SU-DHL-6 (cell line): ENCODE results near the gene USP26.
"Not testable (repeated sequence)": the region's sequence is repeated elsewhere in the genome, so short reads cannot be mapped to it uniquely, and the experiment has no call there.

Source experiments
- H2AFZ ChIP-seq: fragments of 200-600 bp; sonication (generic); 2 replicates; pipeline ENCODE4 v1.6.1; 2014; ENCODE audit warnings: low read depth, mild to moderate bottlenecking, moderate library complexity, mixed read lengths, antibody characterized with exemption, low read length; ENCODE audit not compliant: severe bottlenecking
- H3F3A ChIP-seq: fragments of 200-600 bp; shearing (Covaris generic); 2 replicates; pipeline ENCODE4 v1.6.0; 2016; ENCODE audit warnings: antibody characterized with exemption, mild to moderate bottlenecking; ENCODE audit not compliant: insufficient read depth
- H3K27ac ChIP-seq: fragments of 200-600 bp; sonication (generic); 2 replicates; pipeline ENCODE4 v1.5.1; 2016; ENCODE audit warnings: low read depth, mild to moderate bottlenecking, low read length, moderate library complexity, mixed read lengths
- H3K27me3 ChIP-seq: fragments of 200-600 bp; sonication (generic), shearing (Covaris generic); 2 replicates; pipeline ENCODE4 v1.6.0; 2014; ENCODE audit warnings: mild to moderate bottlenecking, low read length
- H3K36me3 ChIP-seq: fragments of 200-600 bp; sonication (generic); 2 replicates; pipeline ENCODE4 v1.6.1; 2014; ENCODE audit warnings: mild to moderate bottlenecking, low read length, mixed read lengths
- H3K4me2 ChIP-seq: fragments of 300-600, 200-600 bp; shearing (Covaris generic), sonication (generic); 2 replicates; pipeline ENCODE4 v1.6.0; 2014; ENCODE audit warnings: low read length, low read depth, mild to moderate bottlenecking; ENCODE audit not compliant: poor library complexity, severe bottlenecking
- H3K4me3 ChIP-seq: fragments of 200-600 bp; sonication (generic); 2 replicates; pipeline ENCODE4 v1.5.1; 2014; ENCODE audit warnings: antibody characterized with exemption, low read length, mild to moderate bottlenecking, mixed read lengths; ENCODE audit not compliant: insufficient read depth, poor library complexity, severe bottlenecking
- H3K79me2 ChIP-seq: fragments of 200-600 bp; sonication (generic); 2 replicates; pipeline ENCODE4 v1.6.1; 2014; ENCODE audit warnings: mild to moderate bottlenecking, low read length, moderate library complexity; ENCODE audit not compliant: insufficient read depth
- H3K9ac ChIP-seq: fragments of 200-600 bp; sonication (generic); 2 replicates; pipeline ENCODE4 v1.7.0; 2014; ENCODE audit warnings: mild to moderate bottlenecking, low read length
- H3K9me2 ChIP-seq: fragments of 200-600 bp; sonication (generic); replicated peaks from 2 replicates; pipeline ENCODE4 v1.6.1; 2014; ENCODE audit warnings: low read length; ENCODE audit not compliant: insufficient read depth
- H3K9me3 ChIP-seq: fragments of 200-600 bp; sonication (generic); 2 replicates; pipeline ENCODE4 v1.6.1; 2014; ENCODE audit warnings: low read length, mixed read lengths; ENCODE audit not compliant: insufficient read depth
- H4K20me1 ChIP-seq: fragments of 200-600 bp; sonication (generic); 2 replicates; pipeline ENCODE4 v1.6.1; 2014; ENCODE audit warnings: low read depth, mild to moderate bottlenecking, antibody characterized with exemption, low read length, moderate library complexity, mixed read lengths
- CTCF ChIP-seq: fragments of 200-600 bp; sonication (generic); IDR thresholded peaks from one replicate; pipeline ENCODE4 v1.5.1; 2017; ENCODE audit warnings: antibody characterized with exemption, mild to moderate bottlenecking, low read length, moderate library complexity; ENCODE audit not compliant: insufficient read depth, poor library complexity, severe bottlenecking
- EZH2phosphoT487 ChIP-seq: fragments of 200-600 bp; sonication (generic), shearing (Covaris generic); conservative IDR thresholded peaks from 2 replicates; pipeline ENCODE4 v1.6.1; 2018; ENCODE audit warnings: mild to moderate bottlenecking, antibody characterized with exemption, low read length, moderate library complexity, mixed read lengths

USP26 gene

GRCh38 chrX:133085785-133086184 is 11.1 kb downstream of the USP26 start:
- no peak overlapping the region for H3K4me3 ChIP-seq
- H3K9me2 ChIP-seq = no peaks in the 10 kb centered on the region
- no peak overlapping the region for H3K27ac ChIP-seq
- H4K20me1 ChIP-seq = no peaks in the 10 kb centered on the region
- no peaks in the 10 kb centered on the region for H3K9me3 ChIP-seq
- H3K4me2 ChIP-seq = no peak overlapping the region
- H3K36me3 ChIP-seq = no peaks in the 10 kb centered on the region
- H3F3A ChIP-seq = no peaks in the 10 kb centered on the region
- TF ChIP-seq CTCF = no peak
- no peak for TF ChIP-seq EZH2phosphoT487
- no peak overlapping the region for H2AFZ ChIP-seq
- H3K9ac ChIP-seq = no peak overlapping the region
- H3K27me3 ChIP-seq = no peaks in the 10 kb centered on the region
- H3K79me2 ChIP-seq = no peaks in the 10 kb centered on the region

GRCh38 chrX:133085056-133085455 is 11.9 kb downstream of the USP26 start:
- H3K4me3 ChIP-seq, H3K36me3 ChIP-seq, H3K27me3 ChIP-seq, H3K9ac ChIP-seq, H3K4me2 ChIP-seq, H4K20me1 ChIP-seq, H3K79me2 ChIP-seq, H3K9me3 ChIP-seq, H2AFZ ChIP-seq, H3F3A ChIP-seq, H3K27ac ChIP-seq, H3K9me2 ChIP-seq: not testable (repeated sequence)

GRCh38 chrX:133083899-133084298 is 13.0 kb downstream of the USP26 start:
- H3K4me3 ChIP-seq = no peak overlapping the region
- H3F3A ChIP-seq = no peaks in the 10 kb centered on the region
- TF ChIP-seq EZH2phosphoT487 = no peak
- no peak for TF ChIP-seq CTCF
- no peaks in the 10 kb centered on the region for H3K27me3 ChIP-seq
- no peaks in the 10 kb centered on the region for H3K9me2 ChIP-seq
- no peak overlapping the region for H3K9ac ChIP-seq
- no peak overlapping the region for H3K4me2 ChIP-seq
- no peaks in the 10 kb centered on the region for H3K9me3 ChIP-seq
- H3K27ac ChIP-seq = no peak overlapping the region
- no peaks in the 10 kb centered on the region for H3K79me2 ChIP-seq
- H2AFZ ChIP-seq = no peak overlapping the region
- H3K36me3 ChIP-seq = no peaks in the 10 kb centered on the region
- H4K20me1 ChIP-seq = no peaks in the 10 kb centered on the region

GRCh38 chrX:133081990-133082389 is 14.9 kb downstream of the USP26 start:
- Histone ChIP-seq H3K9me2 (no peaks in the 10 kb centered on the region), H3K27ac (no peak overlapping the region), H3K9ac (no peak overlapping the region), H4K20me1 (no peaks in the 10 kb centered on the region), H3K79me2 (no peaks in the 10 kb centered on the region), H2AFZ (no peak overlapping the region), H3F3A (no peaks in the 10 kb centered on the region), H3K4me3 (no peak overlapping the region), H3K36me3 (no peaks in the 10 kb centered on the region), H3K27me3 (no peaks in the 10 kb centered on the region), H3K4me2 (no peak overlapping the region), H3K9me3 (no peaks in the 10 kb centered on the region)
- no peak for TF ChIP-seq EZH2phosphoT487
- TF ChIP-seq CTCF = no peak

GRCh38 chrX:133077856-133078255 is 19.1 kb downstream of the USP26 start:
- H3F3A ChIP-seq, H3K9ac ChIP-seq, H3K4me2 ChIP-seq, H3K9me3 ChIP-seq, H4K20me1 ChIP-seq, H3K9me2 ChIP-seq, H3K27me3 ChIP-seq, H2AFZ ChIP-seq, H3K36me3 ChIP-seq, H3K79me2 ChIP-seq, H3K4me3 ChIP-seq, H3K27ac ChIP-seq: not testable (repeated sequence)
